Ramos (cell line): ENCODE data around the gene DYNC2LI1.

Experiments
- in situ Hi-C: fragments of 300-500 bp; cut with MboI; formaldehyde crosslinking; loops from one replicate; pipeline ENCODE4 v1.14.3; 2022; ENCODE audit warnings: low sequenced_read_pairs; ENCODE audit not compliant: unreplicated experiment

Gene DYNC2LI1

GRCh38 chr2:43812006-43812405, 38.2 kb downstream of the DYNC2LI1 start:
- in situ Hi-C loops: no loop called here

DNA sequence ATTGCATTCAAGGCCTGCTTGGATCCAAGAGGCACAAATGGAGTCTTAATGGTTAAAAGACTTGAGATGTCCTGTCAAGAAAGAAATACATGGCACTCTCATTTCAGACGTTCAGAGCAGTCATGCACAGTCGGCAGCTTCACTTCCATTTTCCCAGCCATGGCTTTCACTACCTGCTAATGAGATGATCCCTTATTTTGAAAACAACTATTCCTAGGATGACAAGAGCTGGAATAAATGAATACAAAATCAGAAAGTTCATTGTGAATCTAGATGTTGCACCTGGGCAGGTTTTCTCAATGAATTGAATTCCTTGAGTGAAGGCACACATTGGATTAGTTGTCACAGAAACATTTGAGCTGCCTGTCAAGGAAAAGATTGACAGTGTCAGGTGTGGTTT, 39.1 kb downstream of the DYNC2LI1 start:
- in situ Hi-C loops: no loop called here

- in situ Hi-C loops: no loop called here
Observed at GRCh38 chr2:43814711-43815110, 40.9 kb downstream of the DYNC2LI1 start.

DNA sequence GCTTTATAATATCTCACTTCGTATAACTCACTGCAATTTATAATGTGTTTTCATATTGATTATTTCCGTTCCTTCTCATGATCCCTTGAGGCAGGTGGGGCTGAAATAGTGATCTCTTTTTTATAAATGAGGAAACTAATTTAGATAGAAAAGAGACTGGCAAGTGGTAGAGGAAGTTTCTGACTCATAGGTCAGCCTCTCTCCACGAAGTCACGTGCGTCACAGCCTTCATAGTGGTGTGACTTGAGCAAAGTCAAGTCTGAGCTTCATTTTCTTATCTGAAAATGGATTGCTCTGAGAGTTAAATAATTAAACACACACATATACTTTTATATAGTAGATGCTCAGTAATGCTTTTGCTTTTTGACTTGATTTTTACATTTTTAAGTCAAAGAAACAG, 44.9 kb downstream of the DYNC2LI1 start:
- in situ Hi-C loops: no loop called here

DNA sequence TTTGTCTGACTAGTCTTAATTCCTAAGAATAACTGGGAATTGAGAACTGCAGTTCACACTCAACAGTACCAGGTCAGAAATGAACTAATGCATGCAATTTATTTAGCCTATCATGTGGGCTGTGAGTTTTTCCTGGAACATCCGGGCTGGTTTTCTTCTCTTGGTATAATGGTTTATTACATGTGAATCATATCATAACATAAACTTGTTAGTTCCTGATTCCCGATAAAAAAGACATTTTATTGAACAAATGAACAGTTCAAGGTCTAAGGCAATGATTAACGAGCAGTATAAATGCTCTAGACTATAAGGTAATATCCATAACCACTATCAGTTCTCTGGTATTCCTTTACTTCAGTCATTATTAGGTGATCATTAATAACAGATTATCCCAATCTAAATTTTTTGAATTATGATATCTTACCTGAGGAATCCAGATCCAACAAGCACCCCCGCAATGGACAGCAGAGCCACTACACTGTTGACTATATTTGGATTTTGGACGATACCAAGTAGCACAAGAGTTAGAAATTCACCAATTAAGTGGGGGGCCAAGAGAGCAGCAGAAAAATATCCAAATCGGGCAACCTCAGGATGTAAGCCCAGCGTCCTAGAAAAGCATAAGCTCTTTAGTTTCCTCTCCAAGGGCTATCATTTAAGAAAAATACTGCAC, 45.8 kb downstream of the DYNC2LI1 start:
- in situ Hi-C loops: no loop called here

DNA sequence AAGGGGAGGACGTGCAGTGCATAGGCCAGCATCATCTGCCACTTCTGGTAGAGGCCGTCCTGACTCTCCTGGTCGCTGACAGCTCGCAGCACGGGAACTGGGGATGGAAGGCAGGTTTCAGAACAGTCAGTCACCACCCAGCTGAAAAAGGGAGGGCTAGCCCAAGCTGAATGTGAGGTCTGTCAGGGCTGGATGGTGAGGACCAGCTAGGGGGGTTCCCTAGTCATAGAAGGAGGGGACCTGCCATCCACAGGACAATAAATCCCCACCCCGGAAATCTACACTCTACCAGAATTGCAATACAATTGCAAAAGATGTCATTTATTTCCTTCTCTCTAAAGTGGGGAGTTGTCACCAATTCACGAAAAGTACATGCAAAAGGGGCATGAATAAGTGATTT, 49.0 kb downstream of the DYNC2LI1 start:
- in situ Hi-C loops: no loop called here

DNA sequence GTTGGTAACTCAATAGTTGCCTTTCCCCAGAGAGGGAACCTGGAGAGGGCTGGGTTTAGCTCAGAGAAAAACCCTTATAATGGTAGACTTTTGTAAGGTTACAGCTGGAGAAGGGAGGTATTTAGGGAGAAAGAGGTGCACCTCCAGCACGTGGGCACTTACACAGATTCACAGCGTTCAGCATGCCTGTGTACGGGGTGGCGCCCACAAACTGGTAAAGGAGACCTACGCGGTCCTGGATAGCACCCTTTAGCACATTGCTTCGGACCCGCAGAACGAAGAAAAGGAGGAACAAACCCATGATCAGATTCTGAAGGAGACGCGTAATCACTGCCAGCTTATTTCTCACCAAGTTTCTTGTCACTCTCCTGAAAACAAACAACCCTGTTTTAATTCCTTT, 49.9 kb downstream of the DYNC2LI1 start:
- in situ Hi-C loops: no loop called here

- in situ Hi-C loops: no loop called here
Observed at GRCh38 chr2:43824512-43824911, 50.7 kb downstream of the DYNC2LI1 start.

- in situ Hi-C loops: no loop called here
Observed at GRCh38 chr2:43824951-43825493, 51.2 kb downstream of the DYNC2LI1 start.

DNA sequence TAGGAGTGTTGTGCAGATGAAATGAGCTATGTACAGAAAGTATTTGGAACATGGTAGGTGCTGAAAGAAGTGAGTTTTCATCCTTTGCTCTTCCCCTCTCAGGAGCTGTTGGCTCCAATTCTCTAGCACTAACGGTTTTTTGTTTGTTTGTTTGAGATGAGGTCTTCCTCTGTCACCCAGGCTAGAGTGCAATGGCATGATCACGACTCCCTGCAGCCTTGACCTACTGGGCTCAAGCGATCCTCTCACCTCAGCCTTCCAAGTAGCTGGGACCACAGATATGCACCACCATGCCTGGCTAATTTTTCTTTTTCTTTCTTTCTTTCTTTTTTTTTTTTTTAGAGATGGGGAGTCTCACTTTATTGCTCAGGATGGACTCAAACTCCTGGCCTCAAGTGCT, 52.0 kb downstream of the DYNC2LI1 start:
- in situ Hi-C loops: no loop called here

DNA sequence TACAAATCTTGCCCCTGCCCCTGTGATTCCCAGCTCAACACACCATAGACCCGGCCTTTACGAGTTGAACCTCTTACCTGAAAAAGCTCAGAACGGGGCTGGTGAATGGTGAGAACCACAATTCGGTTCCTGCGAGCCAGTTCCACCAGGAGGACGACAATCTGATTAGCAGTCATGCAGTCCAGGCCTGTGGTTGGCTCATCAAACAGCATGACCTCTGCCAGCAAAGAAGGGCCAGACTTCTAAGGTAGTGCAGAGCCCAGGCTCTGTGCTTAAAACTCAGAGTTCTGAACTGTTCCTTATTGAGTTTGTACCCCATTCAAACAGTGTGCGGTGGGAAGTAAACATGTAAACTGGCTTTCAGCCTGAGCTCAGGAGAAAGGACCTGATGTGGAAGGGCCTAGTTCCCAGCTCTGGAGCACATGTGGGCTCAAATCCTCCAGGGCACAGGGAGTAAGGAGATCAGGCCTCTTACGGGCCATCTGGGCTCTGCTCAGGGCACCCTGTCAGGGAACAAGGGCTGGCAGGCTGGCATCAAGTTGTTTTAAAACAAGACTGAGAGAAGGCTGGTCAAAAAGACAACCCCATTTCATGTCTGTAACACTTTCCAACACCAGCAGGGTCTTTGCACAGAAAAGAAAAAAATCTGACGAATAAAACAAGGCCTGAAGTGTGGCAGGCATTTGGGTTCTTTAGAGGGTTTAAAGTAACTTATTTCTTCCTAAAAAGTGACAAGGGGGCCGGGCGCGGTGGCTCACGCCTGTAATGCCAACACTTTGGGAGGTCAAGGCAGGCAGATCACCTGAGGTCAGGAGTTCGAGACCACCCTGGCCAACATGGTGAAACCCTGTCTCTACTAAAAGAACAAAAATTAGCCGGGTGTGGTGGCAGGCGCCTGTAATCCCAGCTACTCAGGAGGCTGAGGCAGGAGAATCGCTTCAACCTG, 52.7 kb downstream of the DYNC2LI1 start:
- in situ Hi-C loops: no loop called here

GRCh38 chr2:43831543-43832294, 57.9 kb downstream of the DYNC2LI1 start:
- in situ Hi-C loops: no loop called here

DNA sequence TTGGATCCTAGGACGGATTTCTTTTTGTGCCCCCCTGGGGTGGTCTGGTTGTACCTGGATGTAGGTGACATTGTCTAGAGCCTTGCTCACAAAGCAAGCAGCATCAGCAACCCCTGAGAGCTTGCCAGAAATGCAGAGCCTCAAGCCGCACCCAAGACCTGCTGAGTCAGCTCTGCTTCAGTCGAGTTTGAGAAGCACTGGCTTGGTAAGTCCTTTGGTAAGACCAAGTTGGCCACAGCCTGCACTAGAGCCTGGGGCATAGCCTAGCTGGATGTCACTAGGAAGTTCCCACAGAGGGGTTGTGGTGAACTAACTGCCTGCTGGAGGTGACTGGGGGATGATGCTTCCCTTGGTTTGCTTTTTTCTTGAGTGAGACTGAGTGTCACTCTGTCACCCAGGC, 58.6 kb downstream of the DYNC2LI1 start:
- in situ Hi-C loops: no loop called here

DNA sequence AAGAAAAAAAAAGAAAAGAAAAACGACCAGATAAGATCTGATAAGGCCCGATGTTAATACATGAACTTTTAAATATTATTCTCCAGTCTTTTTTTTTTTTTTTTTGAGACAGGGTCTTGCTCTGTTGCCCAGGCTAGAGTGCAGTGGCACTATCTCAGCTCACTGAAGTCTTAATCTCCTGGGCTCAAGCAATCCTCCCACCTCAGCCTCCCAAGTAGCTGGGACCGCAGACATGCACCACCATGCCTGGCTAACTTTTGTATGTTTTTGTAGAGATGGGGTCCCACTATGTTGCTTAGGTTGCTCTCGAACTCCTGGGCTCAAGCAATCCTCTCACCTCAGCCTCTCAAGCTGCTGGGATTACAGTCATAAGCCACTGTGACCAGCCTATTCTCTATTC, 63.2 kb downstream of the DYNC2LI1 start:
- in situ Hi-C loops: no loop called here

GRCh38 chr2:43837831-43838559, 64.2 kb downstream of the DYNC2LI1 start:
- in situ Hi-C loops: no loop called here

DNA sequence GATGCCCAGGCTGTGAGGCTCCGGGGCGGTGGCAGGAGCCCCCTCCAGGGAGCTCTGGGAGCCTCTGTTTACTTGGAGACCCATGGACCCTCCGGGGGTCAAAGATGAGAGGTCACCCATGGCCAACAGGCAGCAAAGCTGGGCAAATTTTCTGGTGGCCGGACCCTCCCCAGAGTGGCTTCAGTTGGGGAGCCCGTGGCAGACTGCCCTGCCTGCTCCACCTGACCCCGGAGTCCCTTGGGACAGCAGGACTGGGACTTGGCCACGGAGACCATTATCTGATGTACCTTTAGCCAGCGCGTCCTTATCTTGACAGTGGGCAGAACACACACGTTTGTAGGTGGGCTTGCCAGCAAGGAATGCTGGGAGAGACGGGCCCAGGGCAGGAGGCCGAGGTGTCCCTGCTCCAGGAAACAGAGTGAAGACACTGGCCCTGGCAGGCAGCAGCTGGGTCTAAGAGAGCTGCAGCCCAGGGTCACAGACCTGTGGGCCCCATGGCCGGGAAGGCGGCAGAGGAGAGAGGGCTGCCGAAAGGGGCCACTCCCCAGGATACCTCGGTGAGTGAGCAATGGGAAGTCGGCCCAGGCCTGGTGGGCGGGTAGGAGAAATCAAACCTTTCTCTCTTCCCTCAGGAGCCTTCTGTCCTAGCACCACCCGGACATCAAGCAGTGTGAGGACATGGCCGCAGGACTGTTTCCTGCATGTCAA, 64.9 kb downstream of the DYNC2LI1 start, which contains the start of the genes ABCG5 and ABCG8:
Gene ABCG5 (minus strand): TSS at position 280 of the 708 bp plus-strand sequence. CDS start 160 bp downstream, at position 120.
Gene ABCG8 (plus strand): TSS at position 412 of the 708 bp plus-strand sequence. CDS start 83 bp downstream, at position 495.
- in situ Hi-C loops: no loop called here

- in situ Hi-C loops: no loop called here
Observed at GRCh38 chr2:43839776-43840564, 66.1 kb downstream of the DYNC2LI1 start.

GRCh38 chr2:43840965-43841364, 67.1 kb downstream of the DYNC2LI1 start:
- in situ Hi-C loops: no loop called here
